Tibial nerve (tissue), 3 donors: Measurements from ENCODE around the gene FAM181A.

Experiments
- POLR2A ChIP-seq, 2 donors: fragments of 450-650 bp; IDR thresholded peaks; one replicate each; pipeline ENCODE4 v1.6.1; 2017; ENCODE audit warnings: antibody characterized with exemption in 2 of 2, mild to moderate bottlenecking in 2 of 2, moderate library complexity in 2 of 2
- TF ChIP-seq, protein P1 (sequence below), 5 experiments: fragments of 200-600 bp in 3 of 5; fragments of 450-650 bp in 2 of 5; sonication (generic) in 3 of 5; IDR thresholded peaks; one replicate each; pipeline ENCODE4 v1.5.1; 2016 to 2019; ENCODE audit warnings: antibody characterized with exemption in 5 of 5, mild to moderate bottlenecking in 3 of 5, moderate library complexity in 2 of 5

DNA sequence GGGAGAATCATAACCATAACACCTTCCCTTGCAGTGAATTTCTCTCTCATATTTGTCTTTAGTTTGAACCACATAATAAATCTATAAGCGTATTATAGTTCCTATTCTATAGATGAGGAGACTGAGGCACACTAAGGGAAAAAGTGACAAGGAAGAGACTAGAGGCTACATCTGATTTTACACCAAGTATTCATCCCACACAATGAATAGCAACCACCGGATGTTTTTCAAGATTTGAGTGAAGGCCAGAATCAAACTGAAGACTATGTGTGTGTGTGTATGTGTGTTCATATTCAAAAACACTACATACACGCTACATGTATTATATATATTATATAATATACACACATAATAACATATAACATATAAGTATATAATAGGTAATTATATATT, 44.5 kb downstream of the FAM181A start:
- TF ChIP-seq POLR2A (IDR thresholded peaks at IDR 0.05), result no peak
- TF ChIP-seq, protein P1, sequence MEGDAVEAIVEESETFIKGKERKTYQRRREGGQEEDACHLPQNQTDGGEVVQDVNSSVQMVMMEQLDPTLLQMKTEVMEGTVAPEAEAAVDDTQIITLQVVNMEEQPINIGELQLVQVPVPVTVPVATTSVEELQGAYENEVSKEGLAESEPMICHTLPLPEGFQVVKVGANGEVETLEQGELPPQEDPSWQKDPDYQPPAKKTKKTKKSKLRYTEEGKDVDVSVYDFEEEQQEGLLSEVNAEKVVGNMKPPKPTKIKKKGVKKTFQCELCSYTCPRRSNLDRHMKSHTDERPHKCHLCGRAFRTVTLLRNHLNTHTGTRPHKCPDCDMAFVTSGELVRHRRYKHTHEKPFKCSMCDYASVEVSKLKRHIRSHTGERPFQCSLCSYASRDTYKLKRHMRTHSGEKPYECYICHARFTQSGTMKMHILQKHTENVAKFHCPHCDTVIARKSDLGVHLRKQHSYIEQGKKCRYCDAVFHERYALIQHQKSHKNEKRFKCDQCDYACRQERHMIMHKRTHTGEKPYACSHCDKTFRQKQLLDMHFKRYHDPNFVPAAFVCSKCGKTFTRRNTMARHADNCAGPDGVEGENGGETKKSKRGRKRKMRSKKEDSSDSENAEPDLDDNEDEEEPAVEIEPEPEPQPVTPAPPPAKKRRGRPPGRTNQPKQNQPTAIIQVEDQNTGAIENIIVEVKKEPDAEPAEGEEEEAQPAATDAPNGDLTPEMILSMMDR (IDR thresholded peaks at IDR 0.05), result no peak
